IMR-90 (cell line): ENCODE measurements around the gene IGLON5. TPM values are rescaled to one million over a fixed set of nuclear protein-coding genes. Genes with fewer than 3 reads are reported as not detected.

Experiments used
- ATAC-seq: fragments of 200-7000 bp; cut with Tn5 transposase; 2 replicates; pipeline ENCODE4 v1.9.1; 2020; ENCODE audit warnings: low read depth, mild to moderate bottlenecking, moderate library complexity
- BruUV-seq: library from RNA; stranded (reverse); fragments of 400-500 nt; replicated peaks from 2 replicates; lab custom pipeline; 2021; lab: Mats Ljungman, UMichigan
- CTCF ChIA-PET: fragments of 300-600 bp; formaldehyde crosslinking; extraction: SDS; loops from one replicate; lab custom pipeline; 2021; ENCODE audit warnings: antibody characterized with exemption; lab: Yijun Ruan, JAX
- POLR2A ChIA-PET: fragments of 300-600 bp; sonication (Branson Sonifier 250); formaldehyde crosslinking; loops from one replicate; lab custom pipeline; 2022; ENCODE audit warnings: antibody characterized with exemption; ENCODE audit not compliant: unreplicated experiment; lab: Charles Lee
- DNase-seq: peaks from one replicate; pipeline ENCODE4 v3.0.0; 2013
- H2AFZ ChIP-seq: replicated peaks from 2 replicates; pipeline ENCODE3; 2013; ENCODE audit warnings: low read length, mild to moderate bottlenecking; ENCODE audit not compliant: poor library complexity
- H2AK5ac ChIP-seq: 2 replicates; pipeline ENCODE4 v1.6.1; 2013; ENCODE audit warnings: low read depth, low read length, inconsistent platforms
- H2AK9ac ChIP-seq: replicated peaks from 2 replicates; pipeline ENCODE3; 2013; ENCODE audit warnings: mild to moderate bottlenecking, low read depth, low read length, moderate library complexity; ENCODE audit not compliant: poor library complexity
- H2BK120ac ChIP-seq: 2 replicates; pipeline ENCODE4 v1.6.1; 2013; ENCODE audit warnings: low read depth, low read length, inconsistent platforms
- H2BK15ac ChIP-seq: 3 replicates; pipeline ENCODE4 v1.6.1; 2013; ENCODE audit warnings: low read depth, low read length, inconsistent platforms
- H2BK20ac ChIP-seq: 2 replicates; pipeline ENCODE4 v1.6.1; 2013; ENCODE audit warnings: low read depth, mild to moderate bottlenecking, inconsistent platforms, low read length, moderate library complexity
- H2BK5ac ChIP-seq: 2 replicates; pipeline ENCODE4 v1.6.1; 2013; ENCODE audit warnings: mild to moderate bottlenecking, low read depth, low read length, inconsistent platforms; ENCODE audit not compliant: poor library complexity, severe bottlenecking
- H3K14ac ChIP-seq: replicated peaks from 2 replicates; pipeline ENCODE4 v1.6.1; 2013; ENCODE audit warnings: low read depth, low read length, inconsistent platforms
- H3K18ac ChIP-seq: 2 replicates; pipeline ENCODE4 v1.6.1; 2013; ENCODE audit warnings: low read depth, low read length, control low read depth
- H3K23ac ChIP-seq: 2 replicates; pipeline ENCODE4 v1.6.1; 2013; ENCODE audit warnings: low read depth, low read length, inconsistent platforms
- H3K27ac ChIP-seq: 2 replicates; pipeline ENCODE4 v1.5.1; 2013; ENCODE audit warnings: mild to moderate bottlenecking, control low read depth, low read length; ENCODE audit not compliant: insufficient read depth
- H3K27me3 ChIP-seq: 2 replicates; pipeline ENCODE4 v1.6.1; 2013; ENCODE audit warnings: low read length; ENCODE audit not compliant: control insufficient read depth, insufficient read depth
- H3K36me3 ChIP-seq: 2 replicates; pipeline ENCODE4 v1.6.1; 2013; ENCODE audit warnings: low read length, mixed read lengths; ENCODE audit not compliant: control insufficient read depth, insufficient read depth
- H3K4ac ChIP-seq: 2 replicates; pipeline ENCODE4 v1.6.1; 2013; ENCODE audit warnings: low read depth, low read length, inconsistent platforms
- H3K4me1 ChIP-seq: 2 replicates; pipeline ENCODE4 v1.6.1; 2013; ENCODE audit warnings: low read length, mixed read lengths; ENCODE audit not compliant: control insufficient read depth, insufficient read depth
- H3K4me2 ChIP-seq: 2 replicates; pipeline ENCODE4 v1.6.1; 2013; ENCODE audit warnings: low read depth, mild to moderate bottlenecking, control low read depth, low read length, moderate library complexity
- H3K4me3 ChIP-seq: 2 replicates; pipeline ENCODE4 v1.5.1; 2013; ENCODE audit warnings: low read depth, mild to moderate bottlenecking, control low read depth, low read length, moderate library complexity; ENCODE audit not compliant: insufficient read depth
- H3K56ac ChIP-seq: 2 replicates; pipeline ENCODE4 v1.6.1; 2013; ENCODE audit warnings: low read length, inconsistent platforms; ENCODE audit not compliant: insufficient read depth; ENCODE audit errors: extremely low read depth
- H3K79me1 ChIP-seq, 2 experiments: 2 replicates each; pipeline ENCODE4 v1.6.1; 2013; ENCODE audit warnings: low read length in 2 of 2, inconsistent platforms in 1 of 2, low read depth in 1 of 2
- H3K9ac ChIP-seq: 2 replicates; pipeline ENCODE4 v1.6.1; 2013; ENCODE audit warnings: low read depth, low read length, control low read depth
- H3K9me1 ChIP-seq: 2 replicates; pipeline ENCODE4 v1.6.1; 2013; ENCODE audit warnings: low read length, inconsistent platforms; ENCODE audit not compliant: insufficient read depth
- H3K9me3 ChIP-seq: 2 replicates; pipeline ENCODE4 v1.6.1; 2013; ENCODE audit warnings: low read length; ENCODE audit not compliant: control insufficient read depth, insufficient read depth
- H4K20me1 ChIP-seq: 2 replicates; pipeline ENCODE4 v1.6.1; 2013; ENCODE audit warnings: low read length, inconsistent platforms; ENCODE audit not compliant: insufficient read depth
- H4K5ac ChIP-seq: 2 replicates; pipeline ENCODE4 v1.6.1; 2013; ENCODE audit warnings: mild to moderate bottlenecking, low read depth, low read length, control low read depth
- H4K8ac ChIP-seq, 2 experiments: 2 replicates each; pipeline ENCODE4 v1.6.1; 2013; ENCODE audit warnings: low read depth in 2 of 2, low read length in 2 of 2, control low read depth in 1 of 2, inconsistent platforms in 1 of 2
- H4K91ac ChIP-seq: 2 replicates; pipeline ENCODE4 v1.6.1; 2013; ENCODE audit warnings: low read depth, low read length, inconsistent platforms; ENCODE audit not compliant: insufficient read depth
- BHLHE40 ChIP-seq: fragments of 150-350 bp; IDR thresholded peaks from 2 replicates; pipeline ENCODE4 v1.6.1; 2016; ENCODE audit warnings: mild to moderate bottlenecking, low read depth, low read length
- CEBPB ChIP-seq: IDR thresholded peaks from 2 replicates; pipeline ENCODE4 v1.6.1; 2012; ENCODE audit warnings: low read depth, low read length, improper control_type of control experiment
- CHD1 ChIP-seq: IDR thresholded peaks from 2 replicates; pipeline ENCODE4 v1.6.1; 2012; ENCODE audit warnings: low read depth, low read length, improper control_type of control experiment
- CTCF ChIP-seq: conservative IDR thresholded peaks from 2 replicates; pipeline ENCODE4 v1.5.1; 2012; ENCODE audit warnings: mild to moderate bottlenecking, low read depth, low read length, improper control_type of control experiment
- ELK1 ChIP-seq: fragments of 150-350 bp; IDR thresholded peaks from 2 replicates; pipeline ENCODE4 v1.6.1; 2016; ENCODE audit warnings: low read depth, mild to moderate bottlenecking, low read length, moderate library complexity, borderline replicate concordance
- FOS ChIP-seq: fragments of 150-350 bp; IDR thresholded peaks from 2 replicates; pipeline ENCODE4 v1.6.1; 2016; ENCODE audit warnings: low read depth, low read length
- MAFK ChIP-seq: IDR thresholded peaks from 2 replicates; pipeline ENCODE4 v1.6.1; 2012; ENCODE audit warnings: low read depth, low read length, improper control_type of control experiment
- MAZ ChIP-seq: IDR thresholded peaks from 2 replicates; pipeline ENCODE4 v1.6.1; 2012; ENCODE audit warnings: low read depth, mild to moderate bottlenecking, low read length, improper control_type of control experiment, moderate library complexity, borderline replicate concordance
- MXI1 ChIP-seq: IDR thresholded peaks from 2 replicates; pipeline ENCODE4 v1.6.1; 2012; ENCODE audit warnings: low read depth, mild to moderate bottlenecking, low read length, moderate library complexity, borderline replicate concordance
- NFE2L2 ChIP-seq: fragments of 150-350 bp; IDR thresholded peaks from 2 replicates; pipeline ENCODE4 v1.6.1; 2016; ENCODE audit warnings: low read depth, mild to moderate bottlenecking, low read length
- POLR2A ChIP-seq: IDR thresholded peaks from 2 replicates; pipeline ENCODE4 v1.6.1; 2012; ENCODE audit warnings: mild to moderate bottlenecking, low read depth, low read length
- RAD21 ChIP-seq: IDR thresholded peaks from 2 replicates; pipeline ENCODE4 v1.6.1; 2012; ENCODE audit warnings: low read length, improper control_type of control experiment
- RCOR1 ChIP-seq: IDR thresholded peaks from 2 replicates; pipeline ENCODE4 v1.6.1; 2012; ENCODE audit warnings: mild to moderate bottlenecking, low read length, improper control_type of control experiment; ENCODE audit not compliant: insufficient replicate concordance
- RFX5 ChIP-seq: IDR thresholded peaks from 2 replicates; pipeline ENCODE4 v1.8.0; 2012; ENCODE audit warnings: low read depth, mild to moderate bottlenecking, low read length, moderate library complexity
- SMC3 ChIP-seq: fragments of 150-350 bp; IDR thresholded peaks from 2 replicates; pipeline ENCODE4 v1.6.1; 2016; ENCODE audit warnings: low read depth, mild to moderate bottlenecking, antibody characterized with exemption, low read length, moderate library complexity
- USF2 ChIP-seq: fragments of 150-350 bp; IDR thresholded peaks from 2 replicates; pipeline ENCODE4 v1.6.1; 2017; ENCODE audit warnings: mild to moderate bottlenecking, antibody characterized with exemption, low read length, low read depth
- WGBS, 2 experiments: methylation state at CpG; one replicate each; pipeline versions ENCODE4 v1.1.5 to v1.1.7; 2013; ENCODE audit warnings: missing lambda C conversion rate in 2 of 2; ENCODE audit not compliant: insufficient read length in 1 of 2; ENCODE audit errors: extremely low coverage in 2 of 2; 5-methylcytosine and 5-hydroxymethylcytosine counted together
- dilution Hi-C: fragments of 300-500 bp; cut with HindIII; formaldehyde crosslinking; loops from one replicate; pipeline ENCODE4 v1.14.3; 2018; ENCODE audit warnings: low sequenced_read_pairs; ENCODE audit not compliant: unreplicated experiment
- in situ Hi-C: fragments of 300-500 bp; cut with MboI; formaldehyde crosslinking; loops from 3 replicates; pipeline ENCODE4 v1.14.3; 2019; ENCODE audit warnings: low sequenced_read_pairs, inconsistent platforms, mixed read lengths
- intact Hi-C: fragments of 100-400 bp; cut with micrococcal nuclease; formaldehyde crosslinking; loops from 2 replicates; pipeline ENCODE4 v1.10.0; 2022
- polyA plus RNA-seq, 3 experiments: library from polyadenylated mRNA; depleted of rRNA; stranded (reverse); fragments of >200 nt; gene quantifications; 2 replicates each; pipeline ENCODE4 v1.2.3, GENCODE V29; 2012; ENCODE audit warnings: low replicate concordance in 1 of 3
- total RNA-seq: library from RNA; depleted of rRNA; stranded (reverse); fragments of >200 nt; gene quantifications from 2 replicates; pipeline ENCODE4 v1.2.3, GENCODE V29; 2012

IGLON5 gene
- total and polyA plus RNA-seq, 2 of the 4 experiments (the other 2 are of a cell fraction), result not detected

GRCh38 chr19:51351266-51351990 lies 40.0 kb downstream of the IGLON5 start:
- 93% methylated on average over 8 of the region's 11 CpGs; no CpG with 5 or more reads in 1 of the 2 experiments for WGBS, 2 experiments
- intact Hi-C loops, result no loop called here
- dilution Hi-C loops, result no loop called here

More at GRCh38 chr19:51351266-51351990, 40.0 kb downstream of the IGLON5 start:
- Histone ChIP-seq H4K91ac (no peak overlapping the region), H4K8ac (no peak overlapping the region), H2BK20ac (no peak overlapping the region), H3K4me2 (no peak overlapping the region), H3K4ac (no peak overlapping the region), H2BK120ac (no peak overlapping the region), H2AK5ac (no peak overlapping the region), H2AK9ac (no peak overlapping the region), H3K27me3 (no peaks in the 10 kb centered on the region), H3K9me3 (no peaks in the 10 kb centered on the region; the same call in 1 of the 2 replicates), H3K9ac (no peak overlapping the region), H2BK5ac (no peak overlapping the region), H3K14ac (no peak overlapping the region), H4K5ac (no peak overlapping the region), H3K56ac (no peak overlapping the region), H3K9me1 (no peaks in the 10 kb centered on the region; the same call in 1 of the 2 replicates), H3K27ac (peak overlapping the region; percentile 16; the same call in 1 of the 2 replicates), H3K79me1 (peaks cover 4% of the 10 kb centered on the region in 2 experiments; a peak in 2 of 4 replicates), H3K23ac (no peak overlapping the region), H2AFZ (no peak overlapping the region), H3K18ac (no peak overlapping the region), H2BK15ac (no peak overlapping the region), H3K4me1 (peaks cover 2% of the 10 kb centered on the region), H3K36me3 (peaks cover 25% of the 10 kb centered on the region), H3K4me3 (no peak overlapping the region), H4K20me1 (no peaks in the 10 kb centered on the region)
- no TSS peak for BruUV-seq
- in situ Hi-C loops, result no loop called here
- TF ChIP-seq RAD21, result no peak
- no peak for TF ChIP-seq NFE2L2
- TF ChIP-seq RFX5, result no peak
- TF ChIP-seq MAFK, result no peak
- TF ChIP-seq SMC3, result no peak
- no peak for TF ChIP-seq FOS
- no peak for TF ChIP-seq CEBPB
- no peak for TF ChIP-seq BHLHE40
- TF ChIP-seq POLR2A, result no peak
- TF ChIP-seq MAZ, result no peak
- TF ChIP-seq ELK1, result no peak
- no peak for TF ChIP-seq RCOR1
- no peak for TF ChIP-seq CHD1
- no peak for TF ChIP-seq MXI1
- TF ChIP-seq CTCF, result no peak
- TF ChIP-seq USF2, result no peak
- ChIA-PET POLR2A (no interaction called here), CTCF (no interaction called here)
- no peak for ATAC-seq
- no peak for DNase-seq
